ENCODE results near the gene LYL1.

Gene LYL1

DNA sequence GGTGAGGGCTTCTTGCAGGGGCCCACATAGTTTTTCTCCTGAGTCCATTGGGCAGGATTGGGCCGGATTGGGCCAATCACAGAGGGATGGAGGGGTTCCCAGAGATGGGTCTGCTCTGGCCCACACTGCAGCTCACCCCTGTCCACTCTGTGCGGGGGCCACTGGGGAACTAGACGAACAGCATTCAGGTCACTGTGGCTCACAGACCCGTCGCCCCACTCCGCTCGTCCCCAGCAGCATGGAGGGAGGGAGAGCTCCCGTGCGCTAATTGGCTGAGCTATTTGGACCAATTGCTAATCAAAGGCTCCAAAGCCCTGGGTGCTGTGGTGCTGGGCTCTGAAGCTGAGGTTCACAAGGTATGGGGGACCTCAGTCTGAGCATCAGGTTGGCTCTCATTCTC lies 26.7 kb upstream of the LYL1 start:
- DNase-seq (ENCODE audit: low read depth) = no peak

- no peak for DNase-seq (ENCODE audit: low read depth)
Measured at GRCh38 chr19:13128583-13128982, 25.9 kb upstream of the LYL1 start.

DNA sequence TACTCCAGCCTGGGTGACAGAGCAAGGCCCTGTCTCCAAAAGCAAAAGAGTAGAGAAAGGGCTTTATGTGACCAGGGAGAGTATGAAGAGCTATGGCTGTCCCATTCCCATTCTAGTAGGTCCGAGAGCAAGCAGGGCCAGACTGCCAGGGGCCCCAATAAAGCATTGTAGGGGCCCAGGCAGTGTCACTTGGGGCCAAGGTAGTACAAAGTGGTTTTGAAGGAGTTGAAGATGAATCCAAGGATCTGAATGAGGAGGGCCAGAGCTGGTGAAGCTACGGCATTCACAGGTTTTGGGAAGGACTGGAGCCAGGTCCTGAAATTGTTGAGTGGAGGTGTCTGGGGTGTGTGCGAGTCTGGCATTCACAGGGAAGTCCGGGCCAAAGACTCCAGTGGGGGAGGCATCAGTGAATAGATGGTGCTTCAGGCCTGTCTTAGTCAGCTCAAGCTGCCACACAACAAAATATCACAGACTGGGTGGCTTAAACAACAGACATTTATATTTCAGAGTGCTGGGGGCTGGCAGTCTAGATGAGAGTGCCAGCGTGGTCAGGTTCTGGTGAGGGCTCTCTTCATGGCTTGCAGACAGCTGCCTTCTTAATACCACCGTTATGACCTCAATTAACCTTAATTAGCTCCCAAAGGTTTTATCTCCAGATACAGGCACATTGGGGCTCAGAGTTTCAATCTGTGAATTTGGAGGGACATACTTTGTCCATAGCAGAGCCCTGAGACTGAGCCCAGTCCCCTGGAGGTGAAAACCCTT lies 25.3 kb upstream of the LYL1 start:
- DNase-seq (ENCODE audit: low read depth) = no peak

DNA sequence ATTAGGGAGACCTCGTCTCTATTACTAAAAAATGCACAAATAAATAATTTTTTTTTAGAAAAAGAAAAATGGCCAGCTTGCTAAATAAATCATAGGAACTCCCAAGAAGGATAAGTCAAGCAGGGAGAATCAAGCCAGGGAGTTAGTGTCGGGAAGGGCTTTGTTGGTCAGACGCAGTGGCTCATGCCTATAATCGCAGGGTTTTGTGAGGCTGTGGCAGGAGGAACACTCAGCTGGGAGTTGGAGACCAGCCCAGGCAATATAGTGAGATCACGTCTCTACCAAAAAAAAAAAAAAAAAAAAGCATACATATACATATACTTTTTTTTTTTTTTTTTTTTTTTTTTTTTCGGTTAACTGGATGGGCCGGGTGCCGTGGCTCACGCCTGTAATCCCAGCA lies 24.4 kb upstream of the LYL1 start:
- DNase-seq (ENCODE audit: low read depth) = no peak

DNA sequence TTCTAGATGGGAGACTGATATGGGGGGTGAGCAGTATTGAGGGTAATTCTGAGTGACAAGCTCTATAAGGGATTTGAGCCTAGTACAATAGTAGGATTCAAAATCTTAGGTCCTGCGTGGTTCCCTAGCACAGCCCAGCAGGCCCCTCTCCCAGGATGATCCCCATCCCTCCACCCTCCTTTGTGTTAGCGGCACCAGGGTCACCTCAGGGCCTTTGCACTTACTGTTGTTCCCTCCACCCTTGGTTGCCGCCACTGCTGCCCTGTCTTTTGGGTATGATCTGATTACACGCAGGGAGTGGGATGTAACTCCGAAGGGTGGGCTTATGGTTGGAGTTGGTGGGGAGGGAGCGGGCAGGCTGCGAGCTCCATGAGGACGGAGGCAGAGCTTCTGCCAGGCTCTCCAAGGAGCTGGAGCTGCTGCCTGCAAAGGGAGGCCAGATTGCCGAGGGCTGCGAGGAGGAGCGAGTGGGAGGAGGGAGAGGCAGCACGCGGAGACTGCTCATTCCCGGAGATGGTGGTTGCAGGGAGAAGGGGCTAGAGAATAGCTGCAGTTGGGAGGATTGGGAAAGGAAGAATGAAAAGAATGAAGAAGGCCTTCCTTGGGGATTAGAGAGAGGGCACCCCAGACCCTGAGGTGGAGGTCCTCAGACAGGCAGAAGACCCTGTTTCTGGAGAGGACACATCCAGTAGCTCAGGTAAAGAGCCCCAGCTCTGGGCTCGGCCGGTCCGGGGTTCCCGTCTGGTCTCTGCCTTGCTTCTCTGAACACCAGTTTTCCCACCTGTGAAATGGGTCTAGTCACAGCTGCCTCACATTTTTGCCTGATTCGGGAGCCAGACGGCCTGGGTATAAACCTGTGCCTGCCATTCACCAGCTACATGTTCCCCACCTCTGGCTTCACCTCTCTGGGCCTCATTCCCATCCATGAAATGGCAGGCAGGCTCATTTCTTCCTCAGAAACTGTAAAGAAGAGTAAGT lies 20.6 kb upstream of the LYL1 start:
- no peak for DNase-seq (ENCODE audit: low read depth)

GRCh38 chr19:13122275-13122878 lies 19.7 kb upstream of the LYL1 start:
- no peak for DNase-seq (ENCODE audit: low read depth)

GRCh38 chr19:13121551-13122274 lies 19.1 kb upstream of the LYL1 start:
- DNase-seq (ENCODE audit: low read depth) = no peak

DNA sequence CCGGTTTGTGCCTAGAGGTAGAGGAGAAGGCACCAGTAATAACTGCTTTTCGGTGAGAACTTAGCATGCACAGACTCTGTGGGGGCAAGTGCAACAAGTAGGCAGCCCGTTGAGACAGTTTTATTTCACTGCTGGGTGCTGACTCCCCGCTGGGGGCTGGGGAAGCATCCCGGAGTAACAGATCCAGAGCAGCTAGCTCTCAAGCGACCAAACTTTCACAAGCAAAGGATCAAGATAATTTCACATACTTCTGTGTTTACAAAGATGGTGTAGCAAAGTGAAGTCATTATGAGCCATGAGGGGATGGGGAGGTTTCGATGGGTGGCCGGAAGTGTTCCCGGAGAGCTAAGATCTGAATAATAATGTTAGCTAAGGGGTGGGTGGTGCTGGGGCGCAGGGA lies 18.2 kb upstream of the LYL1 start:
- DNase-seq (ENCODE audit: low read depth) = no peak

DNA sequence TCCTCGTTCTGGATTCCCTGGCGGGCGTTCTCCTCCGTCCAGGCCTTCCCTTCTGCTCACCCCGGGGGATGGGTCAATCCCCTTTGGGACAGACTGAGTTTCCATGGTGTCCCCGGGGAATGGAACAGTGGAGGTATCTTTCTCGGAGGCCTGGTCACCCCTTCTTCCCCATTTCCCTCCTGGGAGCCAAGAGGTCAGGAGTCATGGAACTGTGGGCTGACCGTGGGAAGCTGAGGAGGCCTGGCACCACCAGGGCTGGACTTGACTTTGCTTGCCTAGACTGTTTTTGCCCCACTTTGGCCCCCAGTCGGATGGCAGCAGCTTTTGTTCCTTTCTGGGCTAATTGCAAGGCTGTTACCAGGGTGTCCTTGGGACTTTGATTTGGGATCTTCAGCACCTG lies 17.4 kb upstream of the LYL1 start:
- DNase-seq (ENCODE audit: low read depth) = no peak

- DNase-seq (ENCODE audit: low read depth) = no peak
Measured at GRCh38 chr19:13119627-13120026, 17.0 kb upstream of the LYL1 start.

DNA sequence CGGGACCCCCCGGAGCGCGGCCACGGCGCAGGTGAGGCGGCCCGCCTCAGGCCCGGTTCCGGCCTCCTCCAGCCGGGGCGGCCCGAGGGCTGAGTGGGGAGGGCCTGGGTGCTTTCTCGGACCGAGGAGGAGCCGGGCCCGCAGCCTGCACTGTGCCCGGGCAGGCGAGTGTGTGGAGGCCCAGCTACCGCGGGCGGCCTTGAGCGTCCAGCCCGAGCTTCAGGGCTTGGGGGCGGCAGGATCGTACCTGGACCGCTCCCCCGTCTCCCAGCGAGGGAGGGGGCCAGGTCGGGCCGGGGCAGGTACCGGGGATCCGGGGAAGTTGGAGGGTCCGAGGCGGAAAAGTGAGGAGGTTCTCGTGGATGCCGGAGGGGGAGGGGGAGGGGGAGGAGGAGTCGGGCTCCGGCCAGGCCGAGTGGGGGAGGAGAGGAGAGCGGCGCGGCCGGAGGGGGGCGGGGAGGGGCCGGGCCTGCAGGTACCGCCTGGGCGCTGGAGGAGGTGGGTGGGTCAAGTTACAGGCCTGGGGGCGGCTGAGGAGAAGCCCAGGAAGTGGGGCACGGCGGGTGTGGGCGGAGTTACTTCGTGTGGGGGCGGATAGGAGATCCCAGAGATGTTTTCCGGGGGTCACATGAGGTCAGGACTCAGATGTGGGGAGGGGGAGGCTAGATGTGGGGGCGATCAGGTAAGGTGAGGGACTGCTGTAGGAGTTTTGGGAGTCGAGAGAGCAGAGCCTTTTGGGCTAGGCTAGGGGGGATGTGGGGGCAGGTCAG lies 16.0 kb upstream of the LYL1 start:
- no peak for DNase-seq (ENCODE audit: low read depth)

GRCh38 chr19:13117772-13118423 lies 15.2 kb upstream of the LYL1 start, which contains the start of gene NACC1:
NACC1 (plus strand) TSS chr19:13118264; CDS start chr19:13135208, 16,944 bp downstream.
- DNase-seq (ENCODE audit: low read depth) = peak; percentile 90

GRCh38 chr19:13117176-13117771 lies 14.6 kb upstream of the LYL1 start:
- no peak for DNase-seq (ENCODE audit: low read depth)

DNA sequence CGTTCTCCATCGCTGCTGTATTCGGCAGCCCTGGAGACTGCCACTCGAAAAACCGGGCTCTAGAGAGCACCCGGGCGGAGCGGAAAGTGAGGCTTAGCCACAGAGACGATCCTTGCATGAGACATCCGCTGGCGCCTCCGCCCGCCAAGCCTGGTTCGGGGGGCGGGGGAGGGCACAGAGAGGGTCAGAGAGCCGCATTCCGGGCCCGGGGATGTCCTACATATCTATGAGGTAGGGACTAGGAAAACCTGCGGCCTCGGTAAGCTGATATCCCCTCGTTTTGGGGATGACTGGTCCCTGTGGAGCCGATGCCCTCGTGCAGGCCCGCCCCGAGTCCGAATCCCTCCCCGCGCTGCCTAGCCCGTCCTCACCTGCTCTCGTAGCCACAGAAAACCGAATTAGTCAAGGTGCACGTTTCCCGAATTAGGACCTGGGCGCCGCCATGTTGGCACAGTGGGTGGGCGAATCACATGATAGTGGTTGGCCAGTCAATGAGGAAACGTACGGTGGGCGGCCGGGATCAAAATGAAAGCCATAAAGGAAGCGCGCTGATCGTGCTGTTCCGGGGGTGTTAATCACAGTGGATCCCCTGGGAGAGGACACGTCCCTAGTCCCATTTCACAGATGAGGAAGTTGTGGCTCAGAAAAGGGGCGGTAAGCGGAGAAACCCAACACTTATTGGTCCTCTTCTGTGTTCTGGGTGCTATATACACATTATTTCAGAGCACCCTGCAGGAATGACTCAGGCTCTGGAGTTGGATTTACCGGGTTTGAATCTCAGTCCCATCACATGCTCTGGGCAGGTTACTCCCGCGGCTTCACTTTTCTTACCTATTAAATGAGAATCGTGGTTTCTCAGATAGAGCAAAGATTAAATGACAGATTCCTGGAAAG lies 13.9 kb upstream of the LYL1 start, which contains the start of gene TRMT1:
Gene TRMT1 (minus strand): TSS at position 459 of the 894 bp plus-strand sequence. CDS start 341 bp downstream, at position 118.
- peak; percentile 90 for DNase-seq (ENCODE audit: low read depth)

DNA sequence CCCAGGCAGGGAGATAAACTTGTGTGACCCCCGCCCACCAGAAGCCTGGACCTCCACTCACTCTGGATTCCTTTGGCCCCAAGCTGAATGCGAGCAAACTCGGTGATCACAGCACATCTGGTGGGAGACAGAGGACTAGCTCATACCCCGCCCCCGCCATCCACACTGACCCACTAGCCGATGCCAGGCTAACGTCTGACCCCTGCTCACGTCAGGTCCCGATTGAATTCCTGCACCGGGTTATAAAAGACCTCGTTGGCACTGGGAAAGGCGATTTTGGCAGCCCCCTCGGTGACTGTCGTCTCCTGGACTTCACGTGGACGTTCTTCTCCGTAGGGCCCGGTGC lies 13.3 kb upstream of the LYL1 start:
- no peak for DNase-seq (ENCODE audit: low read depth)

GRCh38 chr19:13112555-13112954 lies 9.9 kb upstream of the LYL1 start:
- no peak for DNase-seq (ENCODE audit: low read depth)

DNA sequence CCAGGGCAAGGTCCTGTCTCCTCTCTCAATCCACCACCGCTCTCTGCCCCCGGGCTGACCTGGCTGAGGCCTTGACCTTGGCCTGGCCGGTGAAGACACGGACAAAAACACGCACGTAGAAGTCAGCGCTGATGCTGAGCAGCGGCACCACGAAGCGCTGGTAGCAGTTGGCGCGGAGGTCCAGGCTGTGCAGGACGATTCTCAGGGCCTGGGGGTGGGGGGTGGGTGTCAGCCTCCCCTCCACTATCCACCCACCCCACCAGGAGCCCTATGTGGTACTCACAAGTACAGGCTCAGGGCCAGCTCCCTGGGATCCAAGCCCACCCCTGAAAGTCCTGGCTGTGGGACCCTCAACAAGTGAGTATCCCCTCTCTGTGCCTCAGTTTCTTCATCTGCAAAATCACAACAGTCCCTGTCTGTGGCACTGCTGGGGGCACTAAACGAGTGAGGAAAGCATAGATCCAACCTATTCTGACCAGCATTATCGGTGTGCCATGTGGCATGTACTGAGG lies 7.5 kb upstream of the LYL1 start:
- no peak for DNase-seq (ENCODE audit: low read depth)

GRCh38 chr19:13109361-13110098 lies 6.9 kb upstream of the LYL1 start:
- no peak for DNase-seq (ENCODE audit: low read depth)

All from activated T-cell treated with anti-CD3 and anti-CD28 coated beads for 24 hours (primary cell).